H1 (cell line): ENCODE data around the gene ZNF85. TPM values are rescaled to one million over a fixed set of nuclear protein-coding genes. Genes with fewer than 3 reads are reported as not detected.

Source experiments
- ATF2 ChIP-seq: IDR thresholded peaks from 2 replicates; pipeline ENCODE4 v1.6.1; 2012; ENCODE audit warnings: low read length, inconsistent platforms
- CTCF ChIP-seq, 3 experiments: IDR thresholded peaks; 1 replicate in 2 of 3; 2 replicates in 1 of 3; pipeline versions ENCODE4 v1.5.1 to v1.6.1; 2011; ENCODE audit warnings: low read length in 3 of 3, mild to moderate bottlenecking in 3 of 3, inconsistent platforms in 2 of 3, low read depth in 1 of 3, moderate library complexity in 1 of 3; ENCODE audit not compliant: insufficient read depth in 1 of 3; ENCODE audit errors: control extremely low read depth in 1 of 3
- RXRA ChIP-seq: IDR thresholded peaks from 2 replicates; pipeline ENCODE4 v1.6.1; 2011; ENCODE audit warnings: low read depth, mild to moderate bottlenecking, low read length, moderate library complexity; ENCODE audit not compliant: insufficient read depth
- polyA plus RNA-seq, 7 experiments: library from polyadenylated mRNA; depleted of rRNA in 3 of 7; stranded (reverse) in 5 of 7; unstranded in 2 of 7; fragments of >200 nt in 5 of 7; fragments of 200-250 nt in 2 of 7; gene quantifications; 1 replicate in 5 of 7; 2 replicates in 1 of 7; 4 replicates in 1 of 7; pipeline versions ENCODE4 v1.2.1 to v1.2.3, GENCODE V29; 2011 to 2013; ENCODE audit warnings: missing spikeins in 2 of 7, mixed read lengths in 2 of 7
- total RNA-seq: library from RNA; stranded (reverse); fragmentation: NEBNext Ultra II Directional; extraction: Animal tissue kit (Norgen Biotek cat#: 25700); gene quantifications from 2 replicates; pipeline ENCODE4 v1.2.1, GENCODE V29; 2021

ZNF85 gene
- total and polyA plus RNA-seq, 2 of the 8 experiments (the other 6 are each of a cell fraction or from before 2014, with no cell fraction given): 7.6 to 22.2 TPM

- TF ChIP-seq ATF2 (no peak), RXRA (no peak), CTCF (IDR thresholded peaks at IDR 0.05; ENCODE audit: control extremely low read depth in 1 of 3, insufficient read depth in 1 of 3, low read depth in 1 of 3, low read length in 3 of 3) (no peak)
These were observed 45.0 kb downstream of the ZNF85 start (continued) for GRCh38 chr19:20968092-20968491.
